Lung microvascular endothelial cell (primary cell): ENCODE data around the gene VPS13D. TPM values are rescaled to one million over a fixed set of nuclear protein-coding genes. Genes with fewer than 3 reads are reported as not detected.

ENCODE experiments used
- DNase-seq, 2 donors: peaks; one replicate each; pipeline versions ENCODE4 v3.0.0 to v3.0.0-alpha.2; 2010; ENCODE audit warnings: low read depth in 2 of 2
- total RNA-seq: library from RNA; depleted of rRNA; stranded (reverse); fragments of >200 nt; gene quantifications from 2 replicates; pipeline ENCODE4 v1.2.1, GENCODE V29; 2014

VPS13D gene
- total RNA-seq, 1 donor from 2014 or later: 28.8 TPM

DNA sequence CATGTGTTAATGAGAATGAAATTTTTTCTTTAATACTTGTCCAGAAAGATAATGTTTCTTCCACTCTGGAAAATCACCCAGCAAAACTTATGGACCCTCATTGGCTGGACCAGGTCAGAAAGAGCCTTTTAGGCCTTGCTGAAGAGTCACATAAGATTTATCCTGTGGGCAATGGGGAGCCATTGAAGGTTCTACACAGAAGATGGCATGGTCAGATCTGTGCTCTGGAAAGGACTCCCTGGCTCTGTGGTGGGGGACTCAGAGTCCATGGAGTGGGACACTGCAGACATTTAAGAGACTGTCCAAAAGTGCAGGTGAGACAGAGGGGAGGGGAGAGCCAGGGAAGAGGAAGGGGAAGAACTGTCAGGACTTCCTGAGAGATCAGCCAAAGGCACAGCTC, 321.8 kb downstream of the VPS13D start:
- no peak for DNase-seq

DNA sequence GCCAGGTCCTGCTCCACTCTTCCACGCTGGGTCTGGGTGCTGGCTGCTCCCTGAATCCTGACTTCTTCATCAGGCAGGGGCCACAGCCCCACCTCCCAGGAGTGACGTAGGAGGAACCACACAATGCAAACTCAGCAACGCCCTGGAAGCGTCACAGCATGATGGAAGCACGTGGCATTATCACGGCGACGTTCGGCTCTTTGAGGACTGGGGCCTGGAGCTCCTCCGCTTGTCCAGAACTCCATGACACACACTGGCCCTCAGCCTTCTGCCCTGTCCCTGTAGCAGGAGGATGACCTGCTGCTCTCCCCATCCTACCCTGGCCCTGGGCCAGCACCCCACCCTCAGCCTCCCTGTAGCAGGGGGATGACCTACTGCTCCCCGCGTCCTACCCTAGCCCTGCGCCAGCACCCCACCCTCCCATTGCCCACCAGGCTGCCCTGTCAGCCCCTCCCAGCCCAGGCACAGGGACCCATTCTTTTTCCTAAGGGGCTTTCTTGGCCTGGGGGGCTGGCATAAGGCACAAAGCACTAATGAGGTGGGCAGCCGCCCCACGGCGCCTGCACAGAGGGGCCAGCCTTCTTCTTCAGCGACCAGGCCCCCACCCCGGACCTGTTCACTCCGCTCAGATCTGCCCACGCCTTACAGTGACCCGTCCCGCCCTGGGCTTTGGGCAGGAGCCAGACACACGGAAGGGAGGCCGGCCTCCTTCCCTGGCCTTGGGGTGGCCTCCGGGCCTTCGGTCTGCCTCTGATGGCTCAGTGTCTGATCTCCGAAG, 322.5 kb downstream of the VPS13D start:
- DNase-seq: no peak

DNA sequence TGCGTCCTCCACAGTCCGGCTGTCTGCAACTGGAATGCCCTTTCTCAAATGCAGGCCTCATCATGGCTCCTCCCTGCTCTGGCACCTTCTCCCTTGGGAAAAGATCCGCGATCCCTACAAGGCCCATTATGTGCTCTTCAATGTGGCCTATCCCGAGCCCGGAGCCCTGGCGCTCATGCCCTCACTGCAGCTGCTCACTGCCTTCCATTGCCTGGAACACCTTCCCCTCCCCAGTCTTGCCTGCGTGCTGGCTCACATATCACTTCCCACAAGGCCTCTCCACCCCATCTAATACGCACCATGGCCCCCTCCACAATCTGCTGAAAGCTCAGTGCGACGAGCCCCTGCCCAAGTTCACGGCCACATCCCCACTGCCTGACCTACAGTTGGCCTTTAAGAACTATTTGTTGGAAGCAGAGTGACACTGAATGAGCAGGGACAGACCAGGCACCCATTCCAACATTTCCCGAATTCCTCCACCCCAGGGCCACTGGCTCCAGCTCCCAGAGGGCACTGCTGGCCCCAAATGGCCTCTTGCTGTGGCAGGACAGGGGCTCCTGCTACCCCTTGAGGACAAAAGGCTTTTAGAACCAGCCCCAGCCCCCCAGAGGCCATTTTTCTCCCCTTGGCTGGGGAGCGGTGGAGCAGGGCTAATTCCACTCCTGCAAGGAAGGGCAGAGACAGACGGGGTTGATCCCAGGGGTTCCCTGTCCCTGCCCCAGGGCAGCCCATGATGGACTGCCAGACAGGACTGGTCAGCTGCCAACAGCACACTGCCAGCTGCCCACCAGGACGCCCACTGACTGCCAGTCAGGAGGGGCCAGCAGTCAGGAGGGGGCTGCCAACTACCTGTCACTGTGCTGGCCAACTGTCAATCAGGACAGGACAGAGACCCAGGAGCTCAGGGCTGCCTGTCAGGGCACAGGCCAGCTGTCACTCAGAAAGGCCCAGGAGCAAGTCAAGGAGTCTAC, 323.4 kb downstream of the VPS13D start:
- no peak for DNase-seq

GRCh38 chr1:12553963-12554362, 324.1 kb downstream of the VPS13D start:
- no peak for DNase-seq

GRCh38 chr1:12554521-12555305, 324.9 kb downstream of the VPS13D start:
- DNase-seq: no peak

GRCh38 chr1:12555411-12556367, 325.9 kb downstream of the VPS13D start:
- DNase-seq: no peak

GRCh38 chr1:12556368-12556930, 326.6 kb downstream of the VPS13D start:
- peak in 1 of 2 donors; percentile 19 for DNase-seq

GRCh38 chr1:12556957-12557935, 327.4 kb downstream of the VPS13D start:
- no peak for DNase-seq

DNA sequence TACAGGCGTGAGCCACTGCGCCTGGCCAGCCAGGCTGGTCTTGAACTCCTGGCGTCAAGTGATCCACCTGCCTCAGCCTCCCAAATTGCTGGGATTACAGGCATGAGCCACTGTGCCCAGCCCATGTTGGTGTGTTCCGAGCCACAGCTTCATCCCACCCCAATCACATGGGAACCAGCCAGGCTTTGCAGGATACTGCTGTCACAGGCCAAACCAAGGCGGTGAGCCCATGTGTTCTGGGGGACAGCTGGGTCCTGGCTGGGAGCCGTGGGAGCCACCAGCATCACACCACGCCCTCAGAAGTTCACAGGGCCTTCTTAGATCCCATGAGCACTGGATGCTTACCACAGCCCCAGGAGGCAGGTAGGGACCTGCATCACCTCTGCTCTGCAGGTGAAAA, 331.3 kb downstream of the VPS13D start:
- DNase-seq: no peak

Other genes with a start within 250 kb of the VPS13D start
- gene MFN2, start 249.6 kb upstream of the VPS13D start, total RNA-seq: 41.0 and 56.5 TPM in 2 replicates
- gene MIIP, start 210.5 kb upstream of the VPS13D start, total RNA-seq: 20.9 and 27.8 TPM in 2 replicates
- not detected in 2 replicates for gene TNFRSF8, start 166.7 kb upstream of the VPS13D start, total RNA-seq
- 3.8 and 8.7 TPM in 2 replicates for gene TNFRSF1B, start 63.0 kb upstream of the VPS13D start, total RNA-seq